T-helper 2 cell treated with Interferon-gamma antibody and Interleukin-4, amounts not matched to agents 5 μg/mL and 100 μg/mL, for 36 hours (primary cell): ENCODE data around the gene LRP8.
"Not testable (repeated sequence)": the region's sequence is repeated elsewhere in the genome, so short reads cannot be mapped to it uniquely, and the experiment has no call there.

Source experiments
- DNase-seq: peaks from one replicate; pipeline ENCODE4 v3.0.0; 2021; ENCODE audit warnings: low spot score
- H3K27ac Mint-ChIP-seq: one replicate; pipeline ENCODE4 v1.8.0; 2021; ENCODE audit warnings: mild to moderate bottlenecking, mixed read lengths
- H3K27me3 Mint-ChIP-seq: one replicate; pipeline ENCODE4 v1.8.0; 2021; ENCODE audit warnings: low read depth, mixed read lengths
- H3K36me3 Mint-ChIP-seq: one replicate; pipeline ENCODE4 v1.8.0; 2021; ENCODE audit warnings: low read depth, mixed read lengths
- H3K4me1 Mint-ChIP-seq: one replicate; pipeline ENCODE4 v1.8.0; 2021; ENCODE audit warnings: low read depth, mixed read lengths
- H3K4me3 Mint-ChIP-seq: one replicate; pipeline ENCODE4 v1.8.0; 2022; ENCODE audit warnings: mild to moderate bottlenecking, moderate library complexity, mixed read lengths
- H3K9me3 Mint-ChIP-seq: one replicate; pipeline ENCODE4 v1.8.0; 2021; ENCODE audit warnings: mixed read lengths

Gene LRP8

DNA sequence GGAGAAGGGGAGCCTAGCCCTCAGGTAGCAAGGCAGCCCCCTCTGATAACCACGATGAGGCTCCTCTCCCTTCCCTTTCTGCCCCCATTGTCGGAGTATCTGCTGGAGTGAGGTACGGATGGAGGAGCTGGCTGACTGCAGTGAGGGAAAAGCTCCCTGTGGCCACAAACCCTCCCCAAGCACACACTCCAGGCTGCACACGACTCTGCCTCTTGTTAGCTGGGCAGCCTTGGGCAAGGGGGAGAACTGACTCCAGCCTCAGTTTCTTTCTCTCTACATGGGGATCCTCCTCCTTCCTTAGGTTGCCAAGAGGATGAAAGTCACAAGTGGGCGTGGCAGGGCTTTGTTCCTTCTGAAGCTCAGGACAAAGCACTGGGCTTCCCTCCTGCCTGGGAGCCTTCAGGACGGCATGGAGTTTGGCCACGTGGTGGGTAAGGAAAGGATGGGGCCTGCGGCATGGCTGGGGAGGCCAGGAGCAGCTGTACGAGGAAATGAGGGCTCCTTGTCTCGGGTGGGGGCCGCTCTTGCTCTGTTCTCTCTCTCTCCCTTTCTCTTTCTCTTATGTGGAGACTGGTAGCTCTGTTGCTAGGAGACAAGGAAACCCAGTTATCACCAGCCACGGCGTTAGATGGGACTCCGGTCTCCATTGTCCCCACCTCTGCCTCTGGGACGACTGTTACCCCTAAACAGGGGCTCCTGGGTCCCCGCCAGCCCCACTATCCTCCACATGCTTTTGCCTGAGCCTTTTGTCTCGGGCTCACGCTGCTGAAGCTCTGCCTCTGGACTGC is 39.7 kb downstream of the LRP8 start:
- Mint-ChIP-seq H3K9me3 (no peaks in the 10 kb centered on the region), H3K36me3 (peaks cover 30% of the 10 kb centered on the region), H3K27me3 (no peaks in the 10 kb centered on the region), H3K4me1 (peaks cover 18% of the 10 kb centered on the region), H3K4me3 (no peak overlapping the region), H3K27ac (peak overlapping the region; percentile 45)
- DNase-seq = no peak

DNA sequence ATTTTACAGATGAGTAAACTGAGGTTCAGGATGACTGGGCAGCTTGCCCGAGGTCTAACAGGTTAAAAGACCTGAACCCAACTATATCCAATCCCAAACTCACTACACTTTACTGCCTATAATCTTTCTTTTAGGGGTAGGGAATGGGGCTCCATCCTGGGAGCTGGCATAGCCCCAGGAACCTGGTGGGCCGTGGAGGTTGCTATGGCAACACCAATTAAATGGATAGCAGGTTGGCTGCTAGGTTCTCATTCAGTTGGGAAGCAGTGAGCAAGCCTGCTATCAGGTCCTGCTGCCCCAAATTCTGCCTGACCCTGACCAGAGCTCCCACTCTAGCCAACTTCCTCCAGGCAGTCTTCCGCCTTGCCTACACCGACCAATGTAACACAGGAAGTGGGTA is 40.9 kb downstream of the LRP8 start:
- H3K9me3 Mint-ChIP-seq = no peaks in the 10 kb centered on the region
- H3K4me3 Mint-ChIP-seq = no peak overlapping the region
- H3K27ac Mint-ChIP-seq = no peak overlapping the region
- peaks cover 32% of the 10 kb centered on the region for H3K36me3 Mint-ChIP-seq
- no peaks in the 10 kb centered on the region for H3K27me3 Mint-ChIP-seq
- peaks cover 13% of the 10 kb centered on the region for H3K4me1 Mint-ChIP-seq
- DNase-seq = no peak

DNA sequence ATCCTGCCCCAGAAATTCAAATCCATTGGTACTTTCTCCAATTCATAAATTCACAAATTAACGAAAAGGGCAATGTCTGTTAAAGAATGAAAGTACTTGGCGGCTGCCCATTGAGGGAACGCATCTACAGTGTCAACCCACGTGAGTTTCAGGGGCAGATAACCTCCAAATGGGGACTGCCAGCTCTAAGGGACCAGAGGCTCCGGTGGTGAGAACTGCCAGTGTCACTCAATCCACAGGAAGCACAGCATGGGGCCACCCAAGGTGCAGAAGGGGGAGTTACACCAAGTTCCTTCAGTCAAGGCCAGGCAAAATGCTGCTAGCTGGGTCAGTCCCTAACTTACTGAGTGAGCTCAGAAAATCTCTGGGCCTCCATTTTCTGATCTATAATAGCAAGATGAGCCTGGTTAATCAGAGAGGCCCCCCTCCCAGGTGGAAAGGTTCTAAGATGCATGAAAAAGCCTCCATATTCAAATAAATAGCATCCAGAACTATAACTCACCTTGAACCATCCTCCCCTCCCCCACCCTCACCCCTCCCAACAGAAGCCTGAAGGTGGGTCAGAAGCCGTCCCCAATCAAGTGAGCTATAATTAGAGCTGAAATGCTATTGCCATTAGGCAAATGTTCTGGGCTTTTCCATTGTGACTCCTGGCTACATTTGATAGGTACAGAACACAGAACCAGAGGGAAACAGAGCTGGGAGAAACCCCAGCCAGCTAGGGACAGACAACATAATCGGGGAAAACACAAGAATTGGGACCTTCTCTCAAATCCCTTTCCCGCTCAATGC is 41.7 kb downstream of the LRP8 start:
- no peak overlapping the region for H3K27ac Mint-ChIP-seq
- H3K4me3 Mint-ChIP-seq = no peak overlapping the region
- no peak for DNase-seq
- H3K4me1 Mint-ChIP-seq = peaks cover 9% of the 10 kb centered on the region
- H3K36me3 Mint-ChIP-seq = peaks cover 32% of the 10 kb centered on the region
- H3K9me3 Mint-ChIP-seq = no peaks in the 10 kb centered on the region
- no peaks in the 10 kb centered on the region for H3K27me3 Mint-ChIP-seq

DNA sequence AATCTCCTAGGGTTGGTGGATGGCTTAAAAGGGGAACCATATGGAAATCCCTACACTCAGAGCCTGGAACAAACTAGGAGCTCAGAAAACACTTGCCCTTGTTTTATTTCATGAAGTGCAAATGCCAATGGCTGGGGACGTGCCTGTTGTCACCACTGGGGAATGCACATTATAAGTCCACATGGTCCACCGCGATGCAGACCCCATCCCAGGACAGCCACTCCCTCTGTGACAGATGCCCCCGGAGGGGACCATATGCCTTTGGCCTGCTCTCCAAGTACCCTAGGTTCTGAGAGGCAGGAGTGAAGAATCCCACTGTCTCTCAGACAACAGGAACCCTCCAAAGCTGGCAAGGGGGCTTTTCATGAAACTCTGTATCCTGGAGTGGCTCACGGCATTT is 42.3 kb downstream of the LRP8 start:
- Mint-ChIP-seq H3K9me3 (no peaks in the 10 kb centered on the region), H3K4me1 (peaks cover 6% of the 10 kb centered on the region), H3K36me3 (peaks cover 34% of the 10 kb centered on the region), H3K4me3 (no peak overlapping the region), H3K27ac (no peak overlapping the region), H3K27me3 (no peaks in the 10 kb centered on the region)
- no peak for DNase-seq

DNA sequence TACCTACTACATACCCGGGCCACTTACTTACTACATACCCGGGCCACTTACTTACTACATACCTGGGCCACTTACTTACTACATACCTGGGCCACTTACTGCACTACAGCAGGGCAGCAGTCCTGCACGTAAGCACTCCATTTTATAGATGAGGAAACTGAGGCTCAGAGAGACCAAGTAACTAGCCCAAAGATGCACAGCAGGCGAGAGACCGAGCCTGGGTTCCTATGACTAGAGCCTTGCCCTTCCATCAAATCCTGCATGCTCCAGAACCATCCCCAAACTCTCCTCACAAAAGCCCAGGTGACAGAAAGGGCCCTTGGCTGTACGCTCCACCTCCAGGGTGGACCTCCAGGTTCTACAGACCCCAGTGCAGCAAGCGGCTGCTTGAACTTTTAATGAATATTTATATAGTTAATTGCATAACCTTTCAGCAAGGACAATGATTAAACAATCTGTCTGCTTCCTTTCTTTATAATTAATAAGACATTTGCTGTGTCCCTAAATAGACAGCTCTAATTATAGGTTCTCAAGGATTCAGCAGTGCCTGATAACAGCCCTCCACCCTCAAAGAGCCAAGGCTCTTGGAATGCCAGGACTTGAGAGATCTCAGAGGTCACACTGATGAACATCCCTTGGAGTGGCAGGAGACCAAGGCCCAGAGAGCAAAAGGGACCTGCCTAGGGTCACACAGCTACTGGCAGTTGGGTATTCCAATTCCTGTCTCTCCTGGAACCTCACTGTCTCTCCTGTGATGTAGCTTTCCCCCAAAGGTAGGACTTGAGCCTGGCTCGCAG is 43.4 kb downstream of the LRP8 start:
- DNase-seq = no peak
- H3K9me3 Mint-ChIP-seq = no peaks in the 10 kb centered on the region
- H3K27ac Mint-ChIP-seq = no peak overlapping the region
- H3K4me1 Mint-ChIP-seq = peaks cover 6% of the 10 kb centered on the region
- no peak overlapping the region for H3K4me3 Mint-ChIP-seq
- H3K27me3 Mint-ChIP-seq = no peaks in the 10 kb centered on the region
- H3K36me3 Mint-ChIP-seq = peaks cover 35% of the 10 kb centered on the region

DNA sequence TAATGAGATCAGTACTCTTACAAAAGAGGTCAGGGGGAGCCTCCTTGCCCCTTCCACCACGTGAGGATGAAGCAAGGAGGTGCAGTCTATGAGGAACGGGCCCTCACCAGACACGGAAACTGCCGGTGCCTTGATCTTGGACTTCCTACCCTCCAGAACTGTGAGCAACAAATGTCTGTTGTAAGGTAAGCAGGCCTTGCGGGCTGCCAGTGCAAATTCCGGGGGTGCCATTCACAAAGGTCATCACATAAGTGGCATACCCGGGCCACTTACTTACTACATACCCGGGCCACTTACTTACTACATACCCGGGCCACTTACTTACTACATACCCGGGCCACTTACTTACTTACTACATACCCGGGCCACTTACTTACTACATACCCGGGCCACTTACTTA is 44.7 kb downstream of the LRP8 start:
- H3K27me3 Mint-ChIP-seq, H3K4me1 Mint-ChIP-seq, H3K9me3 Mint-ChIP-seq, H3K27ac Mint-ChIP-seq, DNase-seq, H3K4me3 Mint-ChIP-seq: not testable (repeated sequence)
- peaks cover 31% of the 10 kb centered on the region for H3K36me3 Mint-ChIP-seq

DNA sequence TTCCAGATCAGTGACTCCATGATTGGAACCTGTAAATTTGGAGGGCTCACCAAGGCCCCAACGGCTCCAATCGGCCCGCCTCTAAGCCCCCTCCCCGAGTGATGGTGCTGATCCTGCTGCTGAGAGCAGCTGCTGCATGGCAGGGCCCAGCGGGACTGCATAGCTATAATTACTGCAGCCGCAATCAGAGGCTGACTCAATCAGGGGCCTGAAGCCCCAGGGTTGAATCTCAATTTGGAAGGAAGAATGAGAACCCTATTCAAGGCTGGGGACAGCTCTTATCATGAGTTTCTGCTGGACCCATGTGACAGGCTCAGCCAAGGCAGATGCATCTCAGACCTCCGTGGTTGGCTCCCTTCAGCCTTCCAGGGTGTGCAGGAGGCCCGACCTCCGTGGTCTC is 46.7 kb downstream of the LRP8 start:
- H3K27me3 Mint-ChIP-seq = no peaks in the 10 kb centered on the region
- no peaks in the 10 kb centered on the region for H3K9me3 Mint-ChIP-seq
- H3K36me3 Mint-ChIP-seq = peaks cover 31% of the 10 kb centered on the region
- DNase-seq = no peak
- no peak overlapping the region for H3K4me3 Mint-ChIP-seq
- no peak overlapping the region for H3K27ac Mint-ChIP-seq
- peaks cover 4% of the 10 kb centered on the region for H3K4me1 Mint-ChIP-seq

DNA sequence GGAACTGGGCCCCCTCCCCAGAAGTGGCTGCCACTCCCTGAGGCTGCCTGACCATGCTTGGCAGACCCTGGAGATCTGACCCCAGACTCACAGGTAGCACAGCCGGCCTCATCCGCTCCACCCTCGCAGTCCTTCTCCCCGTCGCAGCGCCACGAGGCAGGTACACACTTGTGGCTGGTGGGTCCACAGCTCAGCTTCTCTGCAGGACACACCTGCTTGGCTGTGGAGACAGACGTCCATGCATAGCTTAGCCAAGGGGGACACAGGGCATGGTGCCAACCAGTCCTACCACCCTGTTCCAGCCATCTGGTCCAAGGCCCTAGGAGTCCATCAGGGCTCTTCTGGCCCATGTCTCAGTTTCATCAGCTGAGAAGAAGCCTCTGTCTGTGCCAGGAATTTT is 47.4 kb downstream of the LRP8 start:
- Mint-ChIP-seq H3K36me3 (peaks cover 33% of the 10 kb centered on the region), H3K4me1 (peaks cover 4% of the 10 kb centered on the region), H3K27ac (no peak overlapping the region), H3K27me3 (no peaks in the 10 kb centered on the region), H3K9me3 (no peaks in the 10 kb centered on the region), H3K4me3 (no peak overlapping the region)
- no peak for DNase-seq

DNA sequence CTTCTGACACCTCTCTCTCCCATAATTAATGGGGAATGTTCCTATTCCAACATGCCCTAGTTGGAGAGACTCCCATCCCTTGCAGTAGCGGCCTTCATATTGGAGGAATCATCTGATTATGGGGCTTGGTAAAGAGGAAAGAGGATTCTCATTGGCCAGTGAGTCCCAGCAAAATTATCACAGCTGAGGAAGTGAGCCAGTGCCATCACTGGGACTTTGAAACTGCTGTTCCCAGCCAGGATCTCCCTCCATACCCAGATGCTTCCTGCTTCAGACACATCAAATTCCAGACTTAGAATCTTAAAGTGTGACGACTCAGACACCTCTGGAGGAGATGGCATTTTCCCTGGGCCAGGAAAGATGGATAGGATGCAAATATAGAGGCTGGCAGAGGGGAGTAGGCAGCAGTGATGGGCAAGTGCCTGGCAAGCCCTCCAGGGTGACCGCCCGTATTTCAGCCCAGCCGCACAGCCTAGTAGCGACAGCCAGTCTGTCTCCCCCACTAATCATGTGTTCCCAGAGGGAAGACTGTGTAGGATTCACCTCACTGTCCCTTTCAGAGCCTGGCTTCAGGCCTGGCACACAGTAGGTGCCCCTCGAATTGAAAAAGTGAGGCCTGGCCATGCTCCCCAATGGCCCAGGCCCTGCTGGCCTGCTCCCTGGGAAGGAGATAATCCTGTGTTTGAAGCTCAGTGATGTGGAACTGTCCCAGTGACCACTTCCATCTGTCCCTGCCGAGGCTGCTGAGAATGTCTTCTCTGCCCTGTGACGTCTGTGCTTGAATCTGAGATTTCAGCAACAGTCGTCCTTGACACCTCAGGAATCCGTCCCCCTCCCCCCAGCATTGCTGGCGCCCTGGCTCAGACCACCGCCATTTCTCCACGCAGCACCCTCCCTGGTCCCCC is 48.3 kb downstream of the LRP8 start:
- no peak overlapping the region for H3K4me3 Mint-ChIP-seq
- peaks cover 29% of the 10 kb centered on the region for H3K36me3 Mint-ChIP-seq
- no peaks in the 10 kb centered on the region for H3K9me3 Mint-ChIP-seq
- no peak for DNase-seq
- H3K4me1 Mint-ChIP-seq = peaks cover 4% of the 10 kb centered on the region
- H3K27ac Mint-ChIP-seq = no peak overlapping the region
- H3K27me3 Mint-ChIP-seq = no peaks in the 10 kb centered on the region

DNA sequence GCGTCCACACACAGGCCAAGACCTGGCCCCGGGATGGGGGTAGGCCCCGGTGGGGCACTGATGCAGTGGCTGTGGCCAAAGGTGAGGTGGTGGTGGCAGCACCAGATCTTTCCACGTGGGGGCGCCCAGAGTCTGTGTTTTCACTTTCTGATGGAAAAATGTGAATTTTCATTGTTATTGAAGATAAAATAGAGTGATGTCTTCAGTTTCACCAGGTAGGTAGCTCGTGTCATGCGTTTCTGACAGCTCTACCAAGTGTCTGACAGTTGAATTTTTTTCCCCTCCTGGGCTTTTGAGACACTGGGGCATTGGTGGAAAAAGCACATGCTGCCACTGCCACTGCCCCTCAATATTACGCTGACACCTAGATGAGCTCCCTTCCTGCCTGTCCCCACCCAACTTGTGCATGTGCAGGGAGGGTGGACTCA is 49.6 kb downstream of the LRP8 start:
- Mint-ChIP-seq H3K36me3 (peaks cover 29% of the 10 kb centered on the region), H3K4me3 (no peak overlapping the region), H3K4me1 (peaks cover 4% of the 10 kb centered on the region), H3K27ac (peak overlapping the region; percentile 63), H3K9me3 (no peaks in the 10 kb centered on the region), H3K27me3 (no peaks in the 10 kb centered on the region)
- DNase-seq = peak; percentile 44

DNA sequence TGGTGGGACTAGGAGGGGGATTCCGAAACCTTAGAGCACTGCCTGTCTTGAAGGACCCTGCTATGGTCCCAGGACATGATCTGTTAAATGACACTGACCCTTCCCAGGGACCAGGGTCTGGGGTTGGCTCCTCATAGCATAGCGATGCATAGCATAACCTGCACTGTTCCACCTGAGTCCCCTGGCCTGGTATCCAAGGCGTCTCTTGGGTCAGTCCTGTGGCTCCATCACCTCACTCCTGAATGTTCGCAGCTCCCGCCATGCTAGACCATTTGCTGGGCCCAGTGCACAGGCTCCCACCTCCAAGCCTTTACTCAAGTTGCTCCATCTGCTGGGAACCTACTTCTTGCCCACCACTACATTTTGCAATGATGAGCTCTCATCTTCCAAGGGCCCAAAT is 50.5 kb downstream of the LRP8 start:
- no peak for DNase-seq
- H3K27me3 Mint-ChIP-seq = no peaks in the 10 kb centered on the region
- H3K4me3 Mint-ChIP-seq = no peak overlapping the region
- H3K27ac Mint-ChIP-seq = no peak overlapping the region
- H3K36me3 Mint-ChIP-seq = peaks cover 29% of the 10 kb centered on the region
- H3K4me1 Mint-ChIP-seq = peaks cover 4% of the 10 kb centered on the region
- no peaks in the 10 kb centered on the region for H3K9me3 Mint-ChIP-seq

DNA sequence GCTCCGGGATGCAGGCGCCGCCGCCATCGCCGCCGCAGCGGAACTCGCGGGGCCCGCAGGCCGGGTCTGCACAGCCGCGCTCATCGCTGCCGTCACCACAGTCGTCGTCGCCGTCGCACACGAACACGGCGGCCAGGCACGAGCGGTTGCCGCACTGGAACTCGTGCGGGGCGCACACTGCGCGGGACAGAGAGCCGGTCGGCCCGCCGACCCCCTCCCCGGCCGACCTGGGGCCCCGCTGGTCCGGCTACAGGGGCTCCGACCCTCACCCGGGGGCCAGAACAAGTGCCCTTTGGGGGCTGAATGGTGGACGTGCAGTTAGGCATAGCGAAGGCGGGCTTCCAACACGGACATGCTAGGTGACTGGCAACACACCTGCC is 51.0 kb downstream of the LRP8 start:
- Mint-ChIP-seq H3K27ac (no peak overlapping the region), H3K4me3 (no peak overlapping the region), H3K9me3 (no peaks in the 10 kb centered on the region), H3K4me1 (peaks cover 4% of the 10 kb centered on the region), H3K27me3 (no peaks in the 10 kb centered on the region), H3K36me3 (peaks cover 27% of the 10 kb centered on the region)
- no peak for DNase-seq

DNA sequence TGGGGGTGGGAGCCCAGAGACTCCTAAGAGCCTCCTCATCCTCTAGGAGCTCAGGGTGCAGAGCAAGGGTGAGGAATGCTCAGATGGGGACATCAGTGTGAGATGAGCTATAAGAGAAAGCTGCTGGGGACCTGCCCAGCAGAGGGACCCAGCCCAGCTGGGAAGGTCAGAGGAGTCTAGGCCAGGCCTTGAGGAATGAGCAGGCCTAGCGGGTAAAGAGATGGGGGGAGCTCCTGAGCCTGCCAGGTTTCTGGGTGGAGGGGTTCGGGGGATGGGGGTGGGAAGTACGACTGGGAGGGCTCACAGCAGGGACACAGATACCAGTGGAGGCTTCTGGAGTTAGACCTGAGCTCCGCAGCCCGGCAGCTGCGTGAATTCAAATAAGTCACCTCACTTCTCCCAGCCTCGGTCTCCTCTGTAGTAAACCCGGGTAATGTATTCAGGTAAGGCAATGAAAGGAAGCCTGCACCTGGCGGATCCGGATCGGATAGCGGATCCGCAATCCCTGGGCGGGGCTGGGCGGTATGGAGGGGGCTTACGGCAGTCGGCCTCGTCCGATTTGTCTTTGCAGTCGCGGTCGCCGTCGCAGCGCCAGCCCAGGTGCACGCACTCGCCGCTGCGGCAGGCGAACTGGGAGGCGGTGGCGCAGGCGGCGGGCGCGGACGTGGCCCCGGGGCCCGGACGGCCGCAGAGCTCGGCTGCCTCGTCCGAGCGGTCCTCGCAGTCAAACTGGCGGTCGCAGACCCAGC is 51.5 kb downstream of the LRP8 start:
- Mint-ChIP-seq H3K4me3 (no peak overlapping the region), H3K36me3 (peaks cover 25% of the 10 kb centered on the region), H3K27ac (no peak overlapping the region), H3K9me3 (no peaks in the 10 kb centered on the region), H3K27me3 (no peaks in the 10 kb centered on the region), H3K4me1 (peaks cover 4% of the 10 kb centered on the region)
- DNase-seq = no peak
